Left forelimb (tissue), 1 donor: ENCODE measurements around the gene RBM17.
"Not testable (repeated sequence)": the region's sequence is repeated elsewhere in the genome, so short reads cannot be mapped to it uniquely, and the experiment has no call there.

Experiments
- DNase-seq: peaks from one replicate; pipeline ENCODE4 v3.0.0-alpha.2; 2018; ENCODE audit warnings: low spot score

RBM17 gene

DNA sequence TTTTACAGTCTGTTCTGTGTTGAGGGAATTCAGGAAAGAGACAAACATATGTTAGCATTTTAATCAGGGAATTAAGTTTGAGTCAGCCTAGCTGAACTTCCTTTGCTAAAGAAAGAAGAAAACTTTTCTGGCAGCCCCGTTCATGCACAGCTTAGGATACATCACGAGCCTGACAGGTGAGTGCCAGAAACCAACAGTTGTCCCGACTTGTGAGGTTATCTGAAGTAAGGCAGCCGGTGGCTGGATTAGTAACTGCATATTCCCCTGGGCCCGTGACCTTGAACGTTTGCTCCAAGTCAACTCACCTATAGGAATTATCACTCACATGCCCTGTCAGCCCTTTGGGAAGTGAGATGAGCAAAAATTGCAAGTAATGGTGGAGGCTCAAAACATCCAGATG is 24.1 kb downstream of the RBM17 start:
- DNase-seq = no peak

DNA sequence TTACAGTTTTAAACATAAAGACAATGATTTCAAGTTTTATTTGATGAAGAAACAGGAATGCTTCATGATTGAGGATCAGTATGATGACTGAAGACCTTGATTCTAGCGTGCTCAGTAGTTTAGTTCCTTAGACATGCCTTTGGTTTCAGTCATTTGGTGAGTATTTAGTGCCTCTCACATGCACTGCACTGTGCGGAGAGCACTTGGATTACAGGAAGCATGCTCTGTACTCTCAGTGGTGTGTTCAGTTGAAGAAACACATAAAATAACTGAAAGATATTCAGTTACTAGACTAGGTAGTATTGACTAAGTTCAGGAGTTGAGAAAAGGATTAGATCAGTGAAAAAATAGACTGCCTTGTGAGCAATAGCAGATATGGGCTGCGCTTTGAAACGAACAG is 25.5 kb downstream of the RBM17 start:
- DNase-seq = no peak

DNA sequence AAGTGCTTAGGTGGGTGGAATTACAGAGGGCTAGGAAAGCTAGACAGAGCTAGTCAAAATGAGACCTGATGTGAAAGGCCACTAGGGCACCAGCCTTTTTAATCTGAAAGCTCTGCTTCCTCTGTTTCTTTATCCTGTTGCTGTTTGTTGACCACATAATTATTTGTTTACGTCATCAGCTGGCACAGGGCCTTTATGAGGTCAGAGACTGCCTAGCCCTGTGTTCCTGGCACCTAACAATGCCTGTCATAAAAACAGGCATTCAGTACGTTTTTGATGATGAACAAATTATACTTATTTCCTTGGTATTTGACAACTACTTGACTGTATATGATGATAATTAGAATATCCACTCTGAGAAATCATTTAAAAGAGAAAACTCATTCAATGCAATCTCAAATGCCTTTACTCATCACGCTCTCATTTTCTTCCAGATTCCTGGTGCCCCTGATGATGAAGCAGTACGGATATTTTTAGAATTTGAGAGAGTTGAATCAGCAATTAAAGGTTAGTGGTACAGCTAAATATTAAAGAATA is 26.0 kb downstream of the RBM17 start:
- no peak for DNase-seq

DNA sequence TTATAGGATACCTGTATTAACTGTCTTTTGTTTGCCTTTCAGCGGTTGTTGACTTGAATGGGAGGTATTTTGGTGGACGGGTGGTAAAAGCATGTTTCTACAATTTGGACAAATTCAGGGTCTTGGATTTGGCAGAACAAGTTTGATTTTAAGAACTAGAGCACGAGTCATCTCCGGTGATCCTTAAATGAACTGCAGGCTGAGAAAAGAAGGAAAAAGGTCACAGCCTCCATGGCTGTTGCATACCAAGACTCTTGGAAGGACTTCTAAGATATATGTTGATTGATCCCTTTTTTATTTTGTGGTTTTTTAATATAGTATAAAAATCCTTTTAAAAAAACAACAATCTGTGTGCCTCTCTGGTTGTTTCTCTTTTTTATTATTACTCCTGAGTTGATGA is 26.6 kb downstream of the RBM17 start:
- DNase-seq = no peak

DNA sequence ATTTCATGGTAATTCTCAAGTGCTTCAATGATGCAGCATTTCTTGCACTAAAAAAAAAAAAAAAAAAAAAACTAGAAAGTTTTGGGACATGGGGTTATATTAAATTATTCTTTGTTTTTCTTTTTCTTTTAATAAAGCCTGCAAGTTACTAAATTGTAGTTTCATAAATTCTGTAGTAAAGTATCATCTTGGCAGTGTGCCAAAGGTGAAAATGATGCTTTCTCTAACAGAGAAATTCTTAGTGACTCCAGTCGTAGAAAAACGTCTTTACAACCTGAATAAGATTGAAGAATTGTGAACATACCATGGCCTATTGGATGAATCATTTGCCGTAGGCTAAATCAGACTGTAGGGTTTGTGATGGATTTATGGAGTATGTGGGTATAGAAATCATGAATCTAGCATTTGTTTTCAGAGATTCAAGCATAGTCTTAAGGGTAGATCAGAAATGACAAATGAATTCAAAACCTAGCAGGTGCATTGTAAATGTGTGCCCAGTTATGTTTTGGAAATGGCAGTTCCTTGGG is 27.1 kb downstream of the RBM17 start:
- DNase-seq = no peak

DNA sequence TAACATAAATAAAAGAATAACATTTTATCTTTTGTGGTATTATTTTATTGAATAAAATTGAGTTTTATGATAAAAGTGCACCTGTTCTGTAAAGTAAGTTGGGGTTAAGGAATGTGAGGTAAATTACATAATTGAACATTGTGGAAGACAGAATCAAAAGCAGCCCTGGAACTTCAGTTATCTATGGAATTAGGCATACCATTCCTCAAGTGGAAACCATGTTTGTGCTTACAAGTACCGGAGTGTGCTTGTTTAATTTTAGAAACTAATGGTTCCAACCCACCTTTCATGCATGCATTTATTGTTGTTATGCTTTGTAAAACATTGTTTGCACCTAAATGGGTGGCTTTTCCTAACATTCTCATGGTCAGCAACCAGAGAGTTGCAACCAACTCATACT is 28.0 kb downstream of the RBM17 start:
- no peak for DNase-seq

DNA sequence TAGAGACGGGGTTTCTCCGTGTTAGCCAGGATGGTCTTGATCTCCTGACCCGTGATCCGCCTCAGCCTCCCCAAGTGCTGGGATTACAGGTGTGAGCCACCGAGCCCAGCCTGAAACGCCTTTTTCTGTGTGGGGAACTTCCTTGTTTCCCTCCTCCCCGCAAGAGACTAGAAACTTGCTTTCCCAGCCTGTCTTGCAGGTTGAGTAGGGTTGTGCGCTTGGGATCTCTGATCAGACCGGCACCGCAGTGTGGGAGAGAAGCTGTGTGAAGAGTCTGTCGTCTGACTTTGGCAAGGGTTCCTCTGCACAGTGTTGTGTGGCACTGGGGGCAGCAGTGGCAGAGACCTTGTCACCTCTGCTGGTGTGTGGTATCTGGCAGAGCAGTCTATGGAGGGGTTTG is 28.9 kb downstream of the RBM17 start:
- DNase-seq = no peak

DNA sequence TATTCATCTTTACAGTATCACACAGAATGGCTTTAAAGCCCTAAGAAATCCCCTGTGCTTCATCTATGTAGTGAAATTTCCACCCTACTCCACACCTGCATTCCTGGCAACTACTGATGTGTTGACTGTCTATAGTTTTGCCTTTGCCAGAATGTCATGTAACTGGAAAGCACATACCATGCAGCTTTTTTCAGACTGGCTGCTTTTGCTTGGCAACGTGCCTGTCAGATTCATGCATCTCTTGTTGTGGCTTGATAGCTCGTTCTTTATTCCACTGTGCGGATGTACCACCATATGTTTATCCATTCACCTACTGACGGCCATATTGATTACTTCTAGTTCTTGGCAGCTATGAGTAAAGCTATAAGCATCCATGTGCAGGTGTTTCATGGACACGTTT is 30.6 kb downstream of the RBM17 start:
- no peak for DNase-seq

DNA sequence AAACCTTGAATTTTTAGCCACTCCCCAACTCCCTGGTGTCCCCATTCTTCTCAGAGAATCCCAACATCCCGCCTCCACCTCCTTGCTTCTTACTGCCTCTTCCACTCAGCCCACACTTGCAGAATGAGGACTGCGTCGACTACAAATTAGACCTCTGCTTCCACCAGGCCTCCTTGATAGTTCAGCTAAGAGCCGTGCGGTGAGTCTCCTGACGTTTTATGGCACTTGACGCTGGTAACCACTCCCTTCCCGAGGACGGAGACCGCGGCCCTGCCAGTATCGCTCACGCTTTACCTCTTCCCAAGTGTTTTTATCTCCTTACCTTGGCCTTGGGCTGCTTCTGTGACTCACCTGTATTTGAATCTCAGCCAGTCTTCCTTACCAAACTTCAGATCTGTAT is 31.1 kb downstream of the RBM17 start:
- no peak for DNase-seq

DNA sequence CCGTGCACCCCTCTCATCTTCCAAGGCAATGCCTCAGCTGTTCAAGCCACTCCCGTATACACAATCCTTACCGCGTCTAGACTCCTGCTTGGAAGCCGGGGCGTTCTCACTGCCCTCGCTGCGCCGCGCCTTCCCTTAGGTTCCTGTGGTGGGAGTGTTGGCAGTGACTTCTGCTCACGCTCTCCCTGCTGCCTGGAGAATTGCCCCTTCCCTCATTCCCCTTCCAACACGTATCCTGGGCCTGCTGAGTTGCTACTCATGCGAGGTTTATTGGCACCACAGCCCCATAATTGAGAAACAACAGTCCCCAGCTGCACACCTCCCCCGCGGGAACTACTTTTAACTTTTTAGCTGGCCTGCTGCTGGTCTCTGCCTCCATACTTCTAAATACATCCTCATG is 31.9 kb downstream of the RBM17 start:
- DNase-seq = no peak

DNA sequence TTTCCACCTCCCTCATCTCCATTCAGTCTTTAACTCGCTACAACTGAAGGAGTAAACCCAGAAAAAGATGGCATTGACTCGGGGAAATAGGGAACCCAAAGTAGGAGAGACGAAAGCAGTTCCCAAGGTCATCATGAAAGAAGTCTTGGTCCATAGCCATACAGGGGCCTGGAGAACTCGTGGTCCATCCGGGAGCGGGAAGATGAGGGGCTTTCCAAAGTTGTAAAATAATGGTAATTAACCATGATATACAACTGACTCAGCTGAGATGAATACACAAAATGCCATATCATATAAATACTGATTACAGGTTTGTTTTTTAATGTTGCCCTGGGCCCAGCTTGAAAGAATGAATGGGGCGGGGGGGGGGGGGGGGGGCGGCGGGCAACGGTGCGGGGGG is 32.3 kb downstream of the RBM17 start:
- DNase-seq = no peak

DNA sequence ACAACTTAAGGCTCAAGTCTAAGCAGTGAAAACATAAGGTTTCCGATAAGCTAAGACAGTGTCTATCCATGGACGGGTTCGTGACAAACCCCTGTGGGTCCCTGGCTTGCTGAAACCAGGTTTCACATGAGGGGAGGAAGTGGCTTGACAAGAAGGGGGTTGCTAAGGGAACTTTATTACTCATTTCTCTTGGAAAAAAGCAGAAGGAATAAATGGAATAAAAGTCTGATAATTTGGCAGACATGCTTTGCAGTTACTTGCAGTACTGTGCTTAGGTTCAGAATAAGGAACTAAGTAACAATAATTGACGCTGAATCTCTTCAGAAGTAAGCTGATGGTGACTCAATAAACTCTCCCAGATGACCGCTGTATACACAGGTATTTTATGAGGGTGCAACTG is 34.7 kb downstream of the RBM17 start:
- no peak for DNase-seq

DNA sequence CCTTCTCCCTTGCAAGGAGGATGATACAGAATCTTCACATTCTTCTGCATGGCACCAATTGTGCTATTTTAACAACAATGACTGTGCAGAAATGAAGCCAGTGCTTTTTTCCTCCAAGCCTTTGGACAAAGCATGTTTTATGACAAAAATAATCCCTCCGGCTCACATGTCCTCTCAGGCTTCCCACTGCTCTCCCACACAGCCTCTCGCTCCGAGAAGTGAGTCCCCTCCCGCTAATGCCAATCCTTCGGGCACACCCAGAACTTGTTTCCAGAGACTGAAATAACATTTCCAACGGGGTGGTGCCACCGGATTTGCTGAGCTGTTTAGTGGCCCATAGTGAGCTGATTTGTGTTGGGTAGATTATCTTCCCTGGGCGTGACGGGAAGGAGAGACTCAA is 35.8 kb downstream of the RBM17 start:
- no peak for DNase-seq

DNA sequence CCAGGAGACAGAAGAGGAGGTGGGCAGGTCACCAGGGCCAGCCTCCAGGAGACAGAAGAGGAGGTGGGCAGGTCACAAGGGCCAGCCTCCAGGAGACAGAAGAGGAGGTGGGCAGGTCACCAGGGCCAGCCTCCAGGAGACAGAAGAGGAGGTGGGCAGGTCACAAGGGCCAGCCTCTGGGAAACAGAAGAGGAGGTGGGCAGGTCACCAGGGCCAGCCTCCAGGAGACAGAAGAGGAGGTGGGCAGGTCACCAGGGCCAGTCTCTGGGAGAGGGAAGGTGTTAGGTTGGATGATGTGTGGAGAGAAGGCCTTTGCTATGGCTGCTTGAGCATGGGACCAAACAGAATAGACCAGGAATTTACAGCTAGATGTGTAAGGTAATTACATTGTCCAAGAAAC is 38.6 kb downstream of the RBM17 start:
- DNase-seq = not testable (repeated sequence)

DNA sequence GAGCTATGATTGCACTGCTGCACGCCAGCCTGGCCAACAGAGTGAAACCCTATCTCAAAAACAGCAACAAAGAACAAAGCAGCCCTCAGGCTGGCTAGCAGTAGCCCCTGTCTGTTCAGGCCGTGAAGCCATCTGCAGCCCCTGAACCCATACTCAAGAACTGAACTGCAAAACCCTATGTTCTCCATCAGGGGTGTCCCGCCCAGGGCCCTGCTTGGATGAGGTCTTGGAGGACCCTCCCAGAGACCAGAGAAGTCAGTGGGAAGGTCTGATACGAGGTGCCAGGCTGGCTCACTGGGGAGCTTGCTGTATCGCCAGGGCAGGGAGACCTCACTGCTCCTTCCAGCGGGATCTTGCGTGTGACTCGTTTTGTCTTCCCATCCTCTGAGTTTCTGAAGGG is 39.3 kb downstream of the RBM17 start:
- no peak for DNase-seq

DNA sequence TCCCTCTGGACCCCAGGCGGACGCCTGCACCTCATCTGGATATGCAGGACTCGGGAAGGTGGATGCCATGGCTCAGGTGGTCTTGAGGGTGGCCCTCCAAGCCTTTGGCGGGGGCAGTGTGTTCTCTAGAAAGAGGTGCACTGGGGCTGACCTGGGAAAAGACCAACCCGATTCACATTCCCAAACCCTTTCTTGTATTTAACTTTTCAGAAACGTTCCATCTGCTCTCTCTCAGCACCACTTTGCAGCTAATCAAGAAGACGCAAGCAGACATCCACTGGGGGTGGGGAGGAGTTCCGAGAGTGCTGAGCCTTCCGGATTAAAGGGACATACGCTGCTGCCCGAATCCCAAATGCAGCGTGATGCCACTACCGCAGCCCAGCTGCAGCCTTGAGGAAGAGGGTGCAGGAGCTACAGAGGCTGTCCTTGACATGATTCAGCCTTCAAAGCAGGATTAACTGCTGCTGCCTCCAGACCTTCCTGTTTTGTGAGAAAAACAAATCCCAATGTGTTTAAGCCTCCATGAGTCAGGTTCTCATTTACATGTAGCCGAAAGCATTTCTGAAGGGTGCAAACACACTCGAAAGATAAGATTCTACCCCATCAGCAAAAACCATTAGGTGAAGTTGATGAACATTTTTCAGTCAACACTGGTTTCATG is 39.9 kb downstream of the RBM17 start:
- DNase-seq = no peak

DNA sequence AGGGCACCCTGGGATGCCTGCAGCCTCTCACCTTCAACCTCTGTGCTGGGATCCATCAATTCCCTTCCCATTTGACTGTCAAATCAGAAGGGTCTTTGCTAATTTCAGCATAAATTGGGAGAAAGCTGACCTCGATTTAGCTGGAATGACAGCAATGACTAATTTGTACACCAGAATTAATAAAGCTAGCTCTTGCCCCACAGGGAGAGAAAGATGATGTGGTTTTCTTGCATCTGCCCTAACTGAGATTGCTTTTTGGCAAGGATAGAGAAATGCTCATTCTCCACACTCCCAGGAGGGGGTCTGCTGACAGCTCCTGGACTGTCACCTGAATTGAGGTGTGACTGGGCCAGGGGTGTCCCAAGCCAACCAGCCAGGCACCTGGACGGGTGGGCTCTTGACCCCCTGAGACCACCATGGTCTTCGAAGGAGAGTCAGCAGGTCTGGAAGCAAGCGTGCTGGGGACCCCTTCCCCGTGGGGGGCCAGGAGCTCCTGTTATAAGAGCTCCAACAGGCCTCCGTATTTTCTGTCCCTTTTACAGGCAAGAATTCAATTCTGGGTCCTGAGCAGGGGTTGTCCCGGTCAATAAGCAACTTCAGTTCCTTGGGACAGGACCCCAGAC is 42.1 kb downstream of the RBM17 start:
- DNase-seq = no peak

DNA sequence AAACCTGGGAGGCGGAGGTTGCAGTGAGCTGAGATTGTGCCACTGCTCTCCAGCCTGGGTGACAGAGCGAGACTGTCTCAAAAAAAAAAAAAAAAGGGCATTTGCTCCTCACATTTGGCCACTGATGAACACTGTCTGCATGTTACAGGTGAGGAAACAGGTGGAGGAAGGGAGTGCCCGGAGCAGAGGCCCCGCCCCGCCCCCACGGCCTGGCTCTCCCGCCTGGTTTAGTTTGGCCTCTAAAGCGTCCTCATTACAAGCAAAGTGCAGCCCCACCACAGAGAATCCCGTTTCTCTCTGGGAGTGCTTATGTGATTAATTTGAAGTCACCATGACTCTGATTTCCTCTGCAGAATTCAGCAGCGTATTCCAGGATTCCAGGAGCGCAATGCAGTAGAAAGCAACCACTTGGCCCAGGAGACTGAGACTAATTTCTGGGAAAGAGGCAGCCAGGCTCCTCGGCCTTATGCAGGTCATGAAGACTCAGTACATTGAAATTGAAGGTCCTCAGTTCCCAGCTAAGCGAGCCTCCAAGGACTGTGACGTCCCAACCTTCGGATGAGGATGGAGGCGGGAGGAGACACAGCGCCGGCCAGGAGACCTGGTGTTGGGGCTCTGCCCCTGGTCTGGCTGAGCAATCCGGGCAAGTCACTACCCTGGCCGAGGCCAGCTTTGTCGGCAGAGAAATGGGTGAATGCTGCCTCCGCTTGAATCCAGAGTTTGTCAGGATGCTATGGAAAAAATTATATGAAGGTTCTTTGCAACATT is 44.7 kb downstream of the RBM17 start:
- no peak for DNase-seq

DNA sequence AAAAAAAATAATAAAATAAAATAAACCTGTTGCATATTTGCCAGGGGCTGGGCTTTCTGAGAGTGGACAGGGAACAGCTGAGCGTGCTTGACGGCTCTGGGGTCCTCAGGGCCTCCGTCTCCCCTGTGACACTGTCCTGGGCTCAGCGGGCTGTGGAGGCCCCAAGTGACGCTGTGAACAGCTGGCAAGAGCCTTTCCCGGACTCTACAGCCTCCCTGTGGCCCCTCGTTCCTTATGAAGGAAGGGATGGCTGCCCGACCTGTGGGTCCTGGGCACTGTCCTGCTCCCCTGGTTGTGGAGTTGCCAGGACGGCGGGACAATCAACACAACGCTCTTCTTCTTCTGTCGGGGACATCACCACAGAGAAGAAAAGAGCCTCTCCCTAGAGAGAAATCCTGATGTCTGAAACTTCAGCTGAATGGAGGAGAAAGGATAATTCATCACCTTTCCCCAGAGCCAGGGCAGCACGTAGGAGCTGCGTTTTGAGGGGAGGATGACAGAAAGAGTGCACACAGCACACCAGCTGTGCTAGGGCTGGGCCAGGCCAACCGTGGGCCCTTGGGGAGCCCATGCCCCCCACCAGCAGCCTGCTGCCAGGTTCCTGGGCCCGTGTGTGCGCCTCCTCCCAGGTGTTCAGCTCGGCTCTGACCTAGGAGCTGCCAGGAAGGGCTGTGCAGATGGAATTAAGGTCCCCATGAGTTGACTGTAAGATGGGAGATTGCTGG is 45.4 kb downstream of the RBM17 start:
- DNase-seq = no peak

DNA sequence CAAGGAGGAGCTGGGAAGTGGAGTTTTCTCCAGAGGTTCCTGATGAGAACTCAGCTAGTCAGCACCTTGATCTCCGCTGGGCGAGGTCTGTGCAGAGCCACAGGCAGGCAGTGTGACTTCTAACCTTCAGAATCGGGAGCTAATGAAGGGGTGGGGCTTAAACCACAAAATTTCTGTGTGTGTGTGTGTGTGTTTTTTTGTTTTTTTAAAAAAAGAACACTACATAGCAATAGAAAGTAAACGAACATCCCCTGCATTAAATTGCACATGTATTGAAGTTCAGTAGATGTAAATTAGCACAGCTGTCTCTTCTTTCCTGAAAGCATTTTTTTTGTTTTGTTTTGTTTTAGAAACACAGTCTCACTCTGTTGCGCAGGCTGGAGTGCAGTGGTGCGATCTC is 46.2 kb downstream of the RBM17 start:
- no peak for DNase-seq

DNA sequence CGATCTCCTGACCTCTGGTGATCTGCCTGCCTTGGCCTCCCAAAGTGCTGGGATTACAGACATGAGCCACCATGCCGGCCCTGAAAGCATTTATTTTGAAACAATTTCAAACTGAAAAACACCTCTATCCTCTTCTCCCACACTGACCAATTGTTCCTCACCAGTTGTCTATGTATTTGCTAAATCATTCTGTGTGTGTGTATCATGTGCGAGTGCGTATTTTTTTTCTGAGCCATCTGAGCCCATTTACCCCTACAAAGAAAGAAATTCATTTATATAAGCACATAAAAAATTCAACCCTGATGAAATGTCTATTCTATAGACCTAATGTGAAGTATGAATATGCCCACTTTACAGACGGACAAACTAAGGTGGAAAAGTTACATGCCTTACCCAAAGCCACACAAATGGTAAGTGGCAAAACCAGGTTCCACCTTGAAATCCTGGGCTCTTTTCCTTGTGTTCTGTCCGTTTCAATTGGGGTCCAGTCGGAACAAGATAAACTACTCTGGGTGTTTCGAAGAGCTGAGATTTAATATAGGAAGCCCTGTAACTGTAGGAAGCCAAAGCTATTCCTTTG is 46.8 kb downstream of the RBM17 start:
- no peak for DNase-seq
